ENCODE data around the gene HLX. TPM values are rescaled to one million over a fixed set of nuclear protein-coding genes. Genes with fewer than 3 reads are reported as not detected.

Gene HLX
- total and polyA plus RNA-seq, 2 of the 13 experiments (the other 11 are each of a cell fraction or from before 2014, with no cell fraction given): 0.30 to 0.35 TPM

GRCh38 chr1:220918285-220918951 lies 39.2 kb downstream of the HLX start (continued):
- TF ChIP-seq POLR2G (IDR thresholded peaks at IDR 0.05; ENCODE audit: low read depth, low read length) (no peak), ZNF816 (CRISPR knock-in tag; IDR thresholded peaks at IDR 0.05; ENCODE audit: borderline replicate concordance) (no peak), ELF1 (CRISPR knock-in tag; IDR thresholded peaks at IDR 0.05) (no peak), FOXK2 (IDR thresholded peaks at IDR 0.05) (no peak), ZNF772 (CRISPR knock-in tag; IDR thresholded peaks at IDR 0.05) (no peak), ZNF367 (CRISPR knock-in tag; IDR thresholded peaks at IDR 0.05; ENCODE audit: borderline replicate concordance) (no peak), ZFP36L1 (CRISPR knock-in tag; IDR thresholded peaks at IDR 0.05) (no peak), IKZF1 (IDR thresholded peaks at IDR 0.05) (no peak), FOXJ3 (CRISPR knock-in tag; IDR thresholded peaks at IDR 0.05; ENCODE audit: borderline replicate concordance) (0 out of 2 replicates have a peak, but pooled peaks have one; percentile 47), ZNF260 (CRISPR knock-in tag; IDR thresholded peaks at IDR 0.05; ENCODE audit: borderline replicate concordance, low read depth) (no peak), ZNF749 (CRISPR knock-in tag; IDR thresholded peaks at IDR 0.05; ENCODE audit: borderline replicate concordance) (no peak), ZNF503 (CRISPR knock-in tag; IDR thresholded peaks at IDR 0.05) (peak; percentile 48; the same call in 1 of the 2 replicates), ZNF616 (CRISPR knock-in tag; IDR thresholded peaks at IDR 0.05; ENCODE audit: low read depth) (no peak), FOXA1 (IDR thresholded peaks at IDR 0.05) (0 out of 2 replicates have a peak, but pooled peaks have one; percentile 26), FOXA1 (CRISPR knock-in tag; IDR thresholded peaks at IDR 0.05) (peak; percentile 74), ZNF558 (CRISPR knock-in tag; IDR thresholded peaks at IDR 0.05; ENCODE audit: borderline replicate concordance) (no peak), ATF3 (CRISPR knock-in tag; IDR thresholded peaks at IDR 0.05) (no peak), ARID4A (CRISPR knock-in tag; IDR thresholded peaks at IDR 0.05; ENCODE audit: borderline replicate concordance) (no peak)

All from HepG2 (cell line).